Trophoblast cell (in vitro differentiated cells and primary cell): Measurements from ENCODE around the gene BRD7.
A peak's percentile ranks its signal among the peaks of the same experiment; 100 is the strongest.

ENCODE experiments used
- DNase-seq, 2 donors: peaks; one replicate each; pipeline ENCODE4 v3.0.0-alpha.2; 2016
- H2AFZ ChIP-seq: 2 replicates; pipeline ENCODE4 v1.6.1; 2013; ENCODE audit warnings: low read length, moderate library complexity, mild to moderate bottlenecking; ENCODE audit not compliant: insufficient read depth, poor library complexity
- H2AK5ac ChIP-seq: 2 replicates; pipeline ENCODE4 v1.6.1; 2013; ENCODE audit warnings: mild to moderate bottlenecking, low read length
- H2BK120ac ChIP-seq: 2 replicates; pipeline ENCODE4 v1.6.1; 2013; ENCODE audit warnings: low read length, mild to moderate bottlenecking, moderate library complexity; ENCODE audit not compliant: insufficient read depth, poor library complexity
- H2BK12ac ChIP-seq: 2 replicates; pipeline ENCODE4 v1.6.1; 2013; ENCODE audit warnings: mild to moderate bottlenecking, low read length, moderate library complexity
- H2BK5ac ChIP-seq: 2 replicates; pipeline ENCODE4 v1.6.1; 2013; ENCODE audit warnings: low read length, low read depth, moderate library complexity, mild to moderate bottlenecking; ENCODE audit not compliant: poor library complexity
- H3K14ac ChIP-seq: 2 replicates; pipeline ENCODE4 v1.6.1; 2013; ENCODE audit warnings: mild to moderate bottlenecking, low read length
- H3K18ac ChIP-seq: 2 replicates; pipeline ENCODE4 v1.6.1; 2013; ENCODE audit warnings: mild to moderate bottlenecking, low read length
- H3K23ac ChIP-seq: 2 replicates; pipeline ENCODE4 v1.6.1; 2013; ENCODE audit warnings: low read length
- H3K27ac ChIP-seq: 2 replicates; pipeline ENCODE4 v1.5.1; 2013; ENCODE audit warnings: low read depth, mild to moderate bottlenecking, inconsistent platforms, low read length, moderate library complexity
- H3K27me3 ChIP-seq: 2 replicates; pipeline ENCODE4 v1.6.1; 2013; ENCODE audit warnings: inconsistent platforms, mild to moderate bottlenecking, low read length, moderate library complexity; ENCODE audit not compliant: insufficient read depth
- H3K36me3 ChIP-seq, 2 experiments: 1 replicate in 1 of 2; 2 replicates in 1 of 2; pipeline ENCODE4 v1.6.1; 2013; ENCODE audit warnings: low read length in 2 of 2, mild to moderate bottlenecking in 2 of 2, moderate library complexity in 1 of 2; ENCODE audit not compliant: insufficient read depth in 2 of 2, control insufficient read depth in 1 of 2
- H3K4ac ChIP-seq: 2 replicates; pipeline ENCODE4 v1.6.1; 2013; ENCODE audit warnings: low read depth, mild to moderate bottlenecking, low read length, moderate library complexity
- H3K4me1 ChIP-seq, 2 experiments: 1 replicate in 1 of 2; 2 replicates in 1 of 2; pipeline ENCODE4 v1.6.1; 2013; ENCODE audit warnings: low read length in 2 of 2, mild to moderate bottlenecking in 2 of 2, moderate library complexity in 1 of 2; ENCODE audit not compliant: insufficient read depth in 2 of 2, control insufficient read depth in 1 of 2
- H3K4me2 ChIP-seq: 2 replicates; pipeline ENCODE4 v1.6.1; 2013; ENCODE audit warnings: inconsistent platforms, mild to moderate bottlenecking, low read length, moderate library complexity
- H3K4me3 ChIP-seq: 2 replicates; pipeline ENCODE4 v1.5.1; 2013; ENCODE audit warnings: mild to moderate bottlenecking, low read depth, low read length, inconsistent platforms
- H3K79me1 ChIP-seq: one replicate; pipeline ENCODE4 v1.6.1; 2013; ENCODE audit warnings: low read length
- H3K79me2 ChIP-seq: 2 replicates; pipeline ENCODE4 v1.6.1; 2013; ENCODE audit warnings: low read length, mild to moderate bottlenecking; ENCODE audit not compliant: control insufficient read depth, insufficient read depth, poor library complexity
- H3K9ac ChIP-seq: 2 replicates; pipeline ENCODE4 v1.6.1; 2013; ENCODE audit warnings: mild to moderate bottlenecking, low read length
- H3K9me3 ChIP-seq: 2 replicates; pipeline ENCODE4 v1.6.1; 2013; ENCODE audit warnings: low read depth, mild to moderate bottlenecking, control low read depth, inconsistent platforms, low read length; ENCODE audit not compliant: insufficient read depth
- H4K12ac ChIP-seq: 2 replicates; pipeline ENCODE4 v1.6.1; 2013; ENCODE audit warnings: low read depth, mild to moderate bottlenecking, low read length, moderate library complexity
- H4K8ac ChIP-seq: 2 replicates; pipeline ENCODE4 v1.6.1; 2013; ENCODE audit warnings: low read depth, mild to moderate bottlenecking, low read length, moderate library complexity
- H4K91ac ChIP-seq: one replicate; pipeline ENCODE4 v1.6.1; 2013; ENCODE audit warnings: low read depth, mild to moderate bottlenecking, low read length, moderate library complexity
- WGBS: extraction: QIAGEN DNeasy Blood & Tissue Kit; methylation state at CpG from one replicate; pipeline ENCODE4 v1.1.7; 2013; ENCODE audit warnings: missing lambda C conversion rate; ENCODE audit not compliant: insufficient read length, insufficient coverage; ENCODE audit errors: extremely low coverage; 5-methylcytosine and 5-hydroxymethylcytosine counted together

The BRD7 gene

GRCh38 chr16:50408001-50408561, 39.3 kb upstream of the BRD7 start:
- Histone ChIP-seq H3K4me3 (no peak overlapping the region), H3K9me3 (no peaks in the 10 kb centered on the region), H2BK5ac (no peak overlapping the region), H3K27ac (no peak overlapping the region), H3K36me3 (no peaks in the 10 kb centered on the region), H3K27me3 (no peaks in the 10 kb centered on the region), H3K23ac (no peak overlapping the region), H3K79me2 (no peaks in the 10 kb centered on the region), H4K91ac (no peak overlapping the region), H4K12ac (no peak overlapping the region), H2BK12ac (no peak overlapping the region), H3K4ac (no peak overlapping the region), H2AK5ac (no peak overlapping the region), H3K14ac (no peak overlapping the region), H4K8ac (no peak overlapping the region), H3K9ac (no peak overlapping the region), H3K79me1 (no peaks in the 10 kb centered on the region), H2AFZ (no peak overlapping the region), H3K18ac (no peak overlapping the region), H3K4me1 (no peaks in the 10 kb centered on the region), H2BK120ac (no peak overlapping the region), H3K4me2 (no peak overlapping the region)
- WGBS = no CpG with 5 or more reads among the region's 7 CpGs
- DNase-seq = peak in 1 of 2 donors; percentile 13

GRCh38 chr16:50407351-50407750, 38.6 kb upstream of the BRD7 start:
- Histone ChIP-seq H3K14ac (no peak overlapping the region), H4K12ac (no peak overlapping the region), H3K4me2 (no peak overlapping the region), H3K79me1 (no peaks in the 10 kb centered on the region), H3K23ac (no peak overlapping the region), H2AK5ac (no peak overlapping the region), H3K4ac (no peak overlapping the region), H3K79me2 (no peaks in the 10 kb centered on the region), H3K9ac (no peak overlapping the region), H2BK5ac (no peak overlapping the region), H3K36me3 (no peaks in the 10 kb centered on the region), H3K4me3 (no peak overlapping the region), H2BK12ac (no peak overlapping the region), H4K8ac (no peak overlapping the region), H3K4me1 (no peaks in the 10 kb centered on the region), H4K91ac (no peak overlapping the region), H2AFZ (no peak overlapping the region), H3K18ac (no peak overlapping the region), H3K27me3 (no peaks in the 10 kb centered on the region), H2BK120ac (no peak overlapping the region), H3K27ac (no peak overlapping the region), H3K9me3 (no peaks in the 10 kb centered on the region)
- no peak for DNase-seq
- no CpG with 5 or more reads among the region's 5 CpGs for WGBS

- Histone ChIP-seq H3K79me1 (no peaks in the 10 kb centered on the region), H3K36me3 (no peaks in the 10 kb centered on the region), H3K18ac (no peak overlapping the region), H3K79me2 (no peaks in the 10 kb centered on the region), H4K91ac (no peak overlapping the region), H2AK5ac (no peak overlapping the region), H3K9me3 (no peaks in the 10 kb centered on the region), H3K14ac (no peak overlapping the region), H2BK5ac (no peak overlapping the region), H2BK12ac (no peak overlapping the region), H3K4me1 (no peaks in the 10 kb centered on the region), H3K27ac (no peak overlapping the region), H2AFZ (no peak overlapping the region), H3K27me3 (no peaks in the 10 kb centered on the region), H4K8ac (no peak overlapping the region), H3K23ac (no peak overlapping the region), H3K4me3 (no peak overlapping the region), H3K4ac (no peak overlapping the region), H3K4me2 (no peak overlapping the region), H2BK120ac (no peak overlapping the region), H3K9ac (no peak overlapping the region), H4K12ac (no peak overlapping the region)
- no peak for DNase-seq
- WGBS = no CpG with 5 or more reads among the region's 12 CpGs
Measured at GRCh38 chr16:50403491-50403890, 34.7 kb upstream of the BRD7 start.

- H2BK12ac ChIP-seq = no peak overlapping the region
- WGBS = no CpG with 5 or more reads among the region's 9 CpGs
- no peak overlapping the region for H3K18ac ChIP-seq
- no peaks in the 10 kb centered on the region for H3K79me1 ChIP-seq
- H4K8ac ChIP-seq = no peak overlapping the region
- no peak for DNase-seq
- H3K27ac ChIP-seq = no peak overlapping the region
- H2BK120ac ChIP-seq = no peak overlapping the region
- H4K91ac ChIP-seq = no peak overlapping the region
- H3K4me2 ChIP-seq = no peak overlapping the region
- H3K4ac ChIP-seq = no peak overlapping the region
- no peak overlapping the region for H2AK5ac ChIP-seq
- H3K36me3 ChIP-seq = no peaks in the 10 kb centered on the region
- no peak overlapping the region for H3K14ac ChIP-seq
- no peaks in the 10 kb centered on the region for H3K4me1 ChIP-seq
- no peaks in the 10 kb centered on the region for H3K27me3 ChIP-seq
- no peak overlapping the region for H3K23ac ChIP-seq
- no peak overlapping the region for H3K9ac ChIP-seq
- H3K79me2 ChIP-seq = no peaks in the 10 kb centered on the region
- H3K4me3 ChIP-seq = no peak overlapping the region
- no peak overlapping the region for H2BK5ac ChIP-seq
- H4K12ac ChIP-seq = no peak overlapping the region
- no peak overlapping the region for H2AFZ ChIP-seq
- no peaks in the 10 kb centered on the region for H3K9me3 ChIP-seq
Measured at GRCh38 chr16:50402298-50402895, 33.6 kb upstream of the BRD7 start.
